ENCODE data around the gene CATSPERB. TPM values are rescaled to one million over a fixed set of nuclear protein-coding genes. Genes with fewer than 3 reads are reported as not detected.

The CATSPERB gene
- total and polyA plus RNA-seq, 2 experiments from 2014 or later = 0.27 to 0.38 TPM

- TF ChIP-seq ZNF462 (CRISPR knock-in tag; IDR thresholded peaks at IDR 0.05) (no peak), POLR2AphosphoS5 (IDR thresholded peaks at IDR 0.05; ENCODE audit: low read depth) (no peak)
Measured at GRCh38 chr14:91693346-91693745, 38.5 kb downstream of the CATSPERB start (continued).

GRCh38 chr14:91692075-91692474, 39.8 kb downstream of the CATSPERB start:
- Histone ChIP-seq H2AFZ (no peak overlapping the region), H3K4me1 (ENCODE audit: insufficient read depth) (peaks cover 3% of the 10 kb centered on the region; the same call in 1 of the 2 replicates), H3K27ac (ENCODE audit: low read depth) (no peak overlapping the region), H4K20me1 (replicated peaks; ENCODE audit: insufficient read depth) (no peaks in the 10 kb centered on the region), H3F3A (replicated peaks; ENCODE audit: low read depth) (no peaks in the 10 kb centered on the region), H3K4me2 (no peak overlapping the region), H3K36me3 (ENCODE audit: insufficient read depth) (no peaks in the 10 kb centered on the region), H3K9me2 (ENCODE audit: insufficient read depth) (no peaks in the 10 kb centered on the region), H3K79me2 (replicated peaks; ENCODE audit: insufficient read depth) (no peaks in the 10 kb centered on the region), H3K4me3 (no peak overlapping the region), H3K27me3 (ENCODE audit: insufficient read depth) (no peaks in the 10 kb centered on the region)
- Mint-ChIP-seq H3K27ac (no peak overlapping the region), H3K27me3 (ENCODE audit: insufficient read depth, low read depth, poor library complexity) (no peaks in the 10 kb centered on the region), H3K4me1 (peaks cover 4% of the 10 kb centered on the region; the same call in 2 of the 3 replicates), H3K9me3 (peaks cover 6% of the 10 kb centered on the region; the same call in 2 of the 3 replicates), H3K36me3 (ENCODE audit: low read depth) (peaks cover 4% of the 10 kb centered on the region; the same call in 1 of the 3 replicates), H3K4me3 (no peak overlapping the region)
- DNase-seq (ENCODE audit: low spot score) (no peak), ATAC-seq (no peak)
- TF ChIP-seq NANOG (IDR thresholded peaks at IDR 0.05; ENCODE audit: borderline replicate concordance) (no peak), JUNB (IDR thresholded peaks at IDR 0.05; ENCODE audit: unreplicated experiment) (no peak), POLR2AphosphoS5 (IDR thresholded peaks at IDR 0.05; ENCODE audit: low read depth) (no peak), REST (IDR thresholded peaks at IDR 0.05; ENCODE audit: unreplicated experiment) (no peak), ZNF331 (CRISPR knock-in tag; IDR thresholded peaks at IDR 0.05; ENCODE audit: low read depth) (no peak), ZNF462 (CRISPR knock-in tag; IDR thresholded peaks at IDR 0.05) (no peak)

Measured in GM23338 (cell line).